Measurements from ENCODE around the gene EDC3.
"Not testable (repeated sequence)": the region's sequence is repeated elsewhere in the genome, so short reads cannot be mapped to it uniquely, and the experiment has no call there.

EDC3 gene

GRCh38 chr15:74653426-74654102 is 42.3 kb downstream of the EDC3 start:
- DNase-seq (ENCODE audit: low read depth in 2 of 3, low spot score in 2 of 3) = no peak

GRCh38 chr15:74651242-74651741 is 44.5 kb downstream of the EDC3 start:
- DNase-seq (ENCODE audit: low read depth in 2 of 3, low spot score in 2 of 3) = no peak

GRCh38 chr15:74648051-74648842 is 47.6 kb downstream of the EDC3 start:
- DNase-seq (ENCODE audit: low read depth in 2 of 3, low spot score in 2 of 3) = no peak

- no peak for DNase-seq (ENCODE audit: low read depth in 2 of 3, low spot score in 2 of 3)
Observed at GRCh38 chr15:74646480-74646879, 49.3 kb downstream of the EDC3 start.

- no peak for DNase-seq (ENCODE audit: low read depth in 2 of 3, low spot score in 2 of 3)
Observed at GRCh38 chr15:74643665-74644204, 52.1 kb downstream of the EDC3 start.

GRCh38 chr15:74642734-74643664 is 52.8 kb downstream of the EDC3 start:
- DNase-seq (ENCODE audit: low read depth in 2 of 3, low spot score in 2 of 3) = no peak

GRCh38 chr15:74642348-74642733 is 53.5 kb downstream of the EDC3 start:
- no peak for DNase-seq (ENCODE audit: low read depth in 2 of 3, low spot score in 2 of 3)

- no peak for DNase-seq (ENCODE audit: low read depth in 2 of 3, low spot score in 2 of 3)
Observed at GRCh38 chr15:74641151-74641550, 54.7 kb downstream of the EDC3 start.

- no peak for DNase-seq (ENCODE audit: low read depth in 2 of 3, low spot score in 2 of 3)
Observed at GRCh38 chr15:74636984-74637383, 58.8 kb downstream of the EDC3 start.

- DNase-seq (ENCODE audit: low read depth in 2 of 3, low spot score in 2 of 3) = peak; percentile 31 to 49 (median 47)
Observed at GRCh38 chr15:74635228-74635627, 60.6 kb downstream of the EDC3 start.

- no peak for DNase-seq (ENCODE audit: low read depth in 2 of 3, low spot score in 2 of 3)
Observed at GRCh38 chr15:74633781-74634180, 62.0 kb downstream of the EDC3 start.

GRCh38 chr15:74632601-74633000 is 63.2 kb downstream of the EDC3 start:
- no peak for DNase-seq (ENCODE audit: low read depth in 2 of 3, low spot score in 2 of 3)

- DNase-seq (ENCODE audit: low read depth in 2 of 3, low spot score in 2 of 3) = no peak
Observed at GRCh38 chr15:74631935-74632560, 63.8 kb downstream of the EDC3 start.

GRCh38 chr15:74631408-74631807 is 64.4 kb downstream of the EDC3 start:
- DNase-seq (ENCODE audit: low read depth in 2 of 3, low spot score in 2 of 3) = no peak

- DNase-seq (ENCODE audit: low read depth in 2 of 3, low spot score in 2 of 3) = no peak
Observed at GRCh38 chr15:74631087-74631385, 64.8 kb downstream of the EDC3 start.

GRCh38 chr15:74630284-74631086 is 65.3 kb downstream of the EDC3 start:
- no peak for DNase-seq (ENCODE audit: low read depth in 2 of 3, low spot score in 2 of 3)

GRCh38 chr15:74629696-74630095 is 66.1 kb downstream of the EDC3 start:
- DNase-seq (ENCODE audit: low read depth in 2 of 3, low spot score in 2 of 3) = not testable (repeated sequence)

GRCh38 chr15:74628949-74629348 is 66.9 kb downstream of the EDC3 start:
- DNase-seq (ENCODE audit: low read depth in 2 of 3, low spot score in 2 of 3) = no peak

GRCh38 chr15:74628199-74628598 is 67.6 kb downstream of the EDC3 start:
- no peak for DNase-seq (ENCODE audit: low read depth in 2 of 3, low spot score in 2 of 3)

- DNase-seq (ENCODE audit: low read depth in 2 of 3, low spot score in 2 of 3) = no peak
Observed at GRCh38 chr15:74627766-74628165, 68.1 kb downstream of the EDC3 start.
